Karpas-422 (cell line): ENCODE data around the gene FRY. TPM values are rescaled to one million over a fixed set of nuclear protein-coding genes. Genes with fewer than 3 reads are reported as not detected.

ENCODE experiments used
- DNase-seq: peaks from one replicate; pipeline ENCODE4 v3.0.0-alpha.2; 2015
- H2AFZ ChIP-seq: fragments of 200-600 bp; sonication (generic); 2 replicates; pipeline ENCODE4 v1.6.1; 2014; ENCODE audit warnings: antibody characterized with exemption, low read length, mixed read lengths
- H3K27ac ChIP-seq: fragments of 200-600 bp; sonication (generic); 2 replicates; pipeline ENCODE4 v1.5.1; 2014; ENCODE audit warnings: mild to moderate bottlenecking, low read length, moderate library complexity
- H3K27me3 ChIP-seq: fragments of 200-600 bp; sonication (generic); 2 replicates; pipeline ENCODE4 v1.6.1; 2014; ENCODE audit warnings: low read length, mixed read lengths
- H3K36me3 ChIP-seq: fragments of 200-600 bp; sonication (generic); 2 replicates; pipeline ENCODE4 v1.6.1; 2014; ENCODE audit warnings: low read length, mixed read lengths; ENCODE audit not compliant: insufficient read depth
- H3K4me1 ChIP-seq: fragments of 200-600 bp; sonication (generic); 2 replicates; pipeline ENCODE4 v1.6.1; 2014; ENCODE audit warnings: mild to moderate bottlenecking, low read length, mixed read lengths
- H3K4me2 ChIP-seq: fragments of 200-600 bp; sonication (generic); 2 replicates; pipeline ENCODE4 v1.6.1; 2014; ENCODE audit warnings: low read length, low read depth, mild to moderate bottlenecking; ENCODE audit not compliant: poor library complexity, severe bottlenecking
- H3K4me3 ChIP-seq: fragments of 200-600 bp; sonication (generic); 2 replicates; pipeline ENCODE4 v1.5.1; 2014; ENCODE audit warnings: mild to moderate bottlenecking, antibody characterized with exemption, low read length, mixed read lengths
- H3K79me2 ChIP-seq: fragments of 200-600 bp; sonication (generic); 2 replicates; pipeline ENCODE4 v1.6.1; 2014; ENCODE audit warnings: mild to moderate bottlenecking, low read length, mixed read lengths
- H3K9ac ChIP-seq: fragments of 200-600 bp; sonication (generic); 2 replicates; pipeline ENCODE4 v1.6.0; 2014; ENCODE audit warnings: low read length
- H3K9me2 ChIP-seq: fragments of 200-600 bp; sonication (generic), shearing (Covaris generic); replicated peaks from 2 replicates; pipeline ENCODE4 v1.6.0; 2014; ENCODE audit warnings: mild to moderate bottlenecking, low read length, moderate library complexity; ENCODE audit not compliant: insufficient read depth
- H3K9me3 ChIP-seq: fragments of 300-700, 200-600 bp; sonication (generic); 2 replicates; pipeline ENCODE4 v1.6.1; 2014; ENCODE audit warnings: low read length, mixed read lengths
- H4K20me1 ChIP-seq: fragments of 200-600 bp; sonication (generic); 2 replicates; pipeline ENCODE4 v1.6.1; 2014; ENCODE audit warnings: mild to moderate bottlenecking, antibody characterized with exemption, low read length, low read depth; ENCODE audit not compliant: insufficient read depth
- total RNA-seq: library from RNA; depleted of rRNA; stranded (reverse); fragments of >200 nt; shearing (Covaris generic); gene quantifications from 2 replicates; pipeline ENCODE4 v1.2.3, GENCODE V29; 2014; ENCODE audit warnings: low replicate concordance

Gene FRY
- total RNA-seq, 1 experiment from 2014 or later = 1.6 TPM

GRCh38 chr13:32029684-32030083, 1.9 kb upstream of the FRY start:
- H3K36me3 ChIP-seq = no peaks in the 10 kb centered on the region
- peaks cover 15% of the 10 kb centered on the region for H3K4me1 ChIP-seq
- H3K4me2 ChIP-seq = no peak overlapping the region
- H3K4me3 ChIP-seq = no peak overlapping the region
- no peaks in the 10 kb centered on the region for H4K20me1 ChIP-seq
- no peak overlapping the region for H3K9ac ChIP-seq
- H3K79me2 ChIP-seq = no peaks in the 10 kb centered on the region
- no peaks in the 10 kb centered on the region for H3K9me3 ChIP-seq
- no peaks in the 10 kb centered on the region for H3K27me3 ChIP-seq
- no peak for DNase-seq
- no peaks in the 10 kb centered on the region for H3K9me2 ChIP-seq
- no peak overlapping the region for H2AFZ ChIP-seq
- no peak overlapping the region for H3K27ac ChIP-seq

- H3K4me2 ChIP-seq = peak overlapping the region; percentile 88
- H3K27me3 ChIP-seq = no peaks in the 10 kb centered on the region
- peak overlapping the region; percentile 99; the same call in 1 of the 2 replicates for H2AFZ ChIP-seq
- no peaks in the 10 kb centered on the region for H3K9me2 ChIP-seq
- H3K9me3 ChIP-seq = no peaks in the 10 kb centered on the region
- DNase-seq = no peak
- no peaks in the 10 kb centered on the region for H4K20me1 ChIP-seq
- no peaks in the 10 kb centered on the region for H3K36me3 ChIP-seq
- H3K4me1 ChIP-seq = peaks cover 15% of the 10 kb centered on the region
- peak overlapping the region; percentile 72 for H3K4me3 ChIP-seq
- no peaks in the 10 kb centered on the region for H3K79me2 ChIP-seq
- no peak overlapping the region for H3K27ac ChIP-seq
- H3K9ac ChIP-seq = peak overlapping the region; percentile 59
These were observed 319 bp downstream of the FRY start for GRCh38 chr13:32031815-32032370.

- Histone ChIP-seq H3K27ac (no peak overlapping the region), H2AFZ (no peak overlapping the region), H3K4me3 (no peak overlapping the region), H3K79me2 (no peaks in the 10 kb centered on the region), H3K27me3 (no peaks in the 10 kb centered on the region), H3K4me2 (no peak overlapping the region), H3K4me1 (peaks cover 15% of the 10 kb centered on the region), H3K36me3 (no peaks in the 10 kb centered on the region), H3K9me2 (no peaks in the 10 kb centered on the region), H3K9ac (no peak overlapping the region), H4K20me1 (no peaks in the 10 kb centered on the region), H3K9me3 (no peaks in the 10 kb centered on the region)
- no peak for DNase-seq
These were observed 1.2 kb downstream of the FRY start for GRCh38 chr13:32032759-32033158.

GRCh38 chr13:32033744-32034143, 2.2 kb downstream of the FRY start:
- no peak overlapping the region for H3K27ac ChIP-seq
- no peaks in the 10 kb centered on the region for H3K9me2 ChIP-seq
- no peak overlapping the region for H3K4me3 ChIP-seq
- no peak for DNase-seq
- H3K4me1 ChIP-seq = peaks cover 15% of the 10 kb centered on the region
- H3K36me3 ChIP-seq = no peaks in the 10 kb centered on the region
- H4K20me1 ChIP-seq = no peaks in the 10 kb centered on the region
- H3K79me2 ChIP-seq = no peaks in the 10 kb centered on the region
- H3K9me3 ChIP-seq = no peaks in the 10 kb centered on the region
- H3K4me2 ChIP-seq = no peak overlapping the region
- no peaks in the 10 kb centered on the region for H3K27me3 ChIP-seq
- H3K9ac ChIP-seq = no peak overlapping the region
- no peak overlapping the region for H2AFZ ChIP-seq

- no peak overlapping the region for H3K4me3 ChIP-seq
- H3K4me2 ChIP-seq = no peak overlapping the region
- no peaks in the 10 kb centered on the region for H3K9me2 ChIP-seq
- no peaks in the 10 kb centered on the region for H3K27me3 ChIP-seq
- H3K36me3 ChIP-seq = no peaks in the 10 kb centered on the region
- no peak overlapping the region for H3K27ac ChIP-seq
- no peaks in the 10 kb centered on the region for H3K79me2 ChIP-seq
- H3K4me1 ChIP-seq = peaks cover 14% of the 10 kb centered on the region
- H2AFZ ChIP-seq = no peak overlapping the region
- H4K20me1 ChIP-seq = no peaks in the 10 kb centered on the region
- no peaks in the 10 kb centered on the region for H3K9me3 ChIP-seq
- no peak overlapping the region for H3K9ac ChIP-seq
- DNase-seq = no peak
These were observed 4.1 kb downstream of the FRY start for GRCh38 chr13:32035716-32036115.

- Histone ChIP-seq H2AFZ (no peak overlapping the region), H3K27me3 (no peaks in the 10 kb centered on the region), H3K9me2 (no peaks in the 10 kb centered on the region), H3K9ac (no peak overlapping the region), H3K27ac (no peak overlapping the region), H4K20me1 (no peaks in the 10 kb centered on the region), H3K9me3 (no peaks in the 10 kb centered on the region), H3K4me1 (peaks cover 9% of the 10 kb centered on the region), H3K36me3 (no peaks in the 10 kb centered on the region), H3K79me2 (no peaks in the 10 kb centered on the region), H3K4me3 (no peak overlapping the region), H3K4me2 (no peak overlapping the region)
- DNase-seq = no peak
These were observed 4.6 kb downstream of the FRY start for GRCh38 chr13:32036126-32036695.

GRCh38 chr13:32036757-32037156, 5.2 kb downstream of the FRY start:
- no peaks in the 10 kb centered on the region for H4K20me1 ChIP-seq
- no peak overlapping the region for H2AFZ ChIP-seq
- H3K27ac ChIP-seq = no peak overlapping the region
- no peaks in the 10 kb centered on the region for H3K27me3 ChIP-seq
- H3K79me2 ChIP-seq = no peaks in the 10 kb centered on the region
- H3K4me1 ChIP-seq = peaks cover 3% of the 10 kb centered on the region; the same call in 1 of the 2 replicates
- no peak overlapping the region for H3K4me3 ChIP-seq
- no peaks in the 10 kb centered on the region for H3K9me3 ChIP-seq
- no peaks in the 10 kb centered on the region for H3K9me2 ChIP-seq
- DNase-seq = no peak
- no peaks in the 10 kb centered on the region for H3K36me3 ChIP-seq
- no peak overlapping the region for H3K9ac ChIP-seq
- H3K4me2 ChIP-seq = no peak overlapping the region

- Histone ChIP-seq H3K4me2 (no peak overlapping the region), H3K9ac (no peak overlapping the region), H3K27ac (no peak overlapping the region), H3K4me3 (no peak overlapping the region), H3K79me2 (no peaks in the 10 kb centered on the region), H4K20me1 (no peaks in the 10 kb centered on the region), H3K9me3 (no peaks in the 10 kb centered on the region), H3K36me3 (no peaks in the 10 kb centered on the region), H2AFZ (no peak overlapping the region), H3K4me1 (no peaks in the 10 kb centered on the region), H3K9me2 (no peaks in the 10 kb centered on the region), H3K27me3 (no peaks in the 10 kb centered on the region)
- no peak for DNase-seq
These were observed 5.9 kb downstream of the FRY start for GRCh38 chr13:32037471-32037870.
